CD14-positive monocyte (primary cell): Measurements from ENCODE around the gene EIF5A2. TPM values are rescaled to one million over a fixed set of nuclear protein-coding genes. Genes with fewer than 3 reads are reported as not detected.

ENCODE experiments used
- DNase-seq, 3 donors: peaks; one replicate each; pipeline ENCODE4 v3.0.0-alpha.2; 2011 to 2022
- H2AFZ ChIP-seq: 2 replicates; pipeline ENCODE4 v1.6.0; 2012; ENCODE audit warnings: mild to moderate bottlenecking, low read depth, low read length, inconsistent platforms; ENCODE audit not compliant: insufficient read depth, poor library complexity, severe bottlenecking
- H3K27ac ChIP-seq, 2 donors: 1 replicate in 1 of 2; 2 replicates in 1 of 2; pipeline ENCODE4 v1.5.1; 2012 to 2013; ENCODE audit warnings: low read length in 2 of 2, control low read depth in 1 of 2, inconsistent platforms in 1 of 2, low read depth in 1 of 2, mild to moderate bottlenecking in 1 of 2
- H3K27me3 ChIP-seq, 2 donors: one replicate each; pipeline versions ENCODE4 v1.6.0 to v1.6.1; 2011 to 2013; ENCODE audit warnings: low read length in 2 of 2; ENCODE audit not compliant: control insufficient read depth in 2 of 2, insufficient read depth in 2 of 2
- H3K36me3 ChIP-seq, 2 donors: replicated peaks in 1 of 2; 1 replicate in 1 of 2; 2 replicates in 1 of 2; pipeline versions ENCODE4 v1.5.1 to v1.6.1; 2012 to 2013; ENCODE audit warnings: low read length in 2 of 2, control low read depth in 1 of 2, inconsistent platforms in 1 of 2, mild to moderate bottlenecking in 1 of 2; ENCODE audit not compliant: insufficient read depth in 2 of 2, control insufficient read depth in 1 of 2
- H3K4me1 ChIP-seq, 2 donors: 1 replicate in 1 of 2; 2 replicates in 1 of 2; pipeline versions ENCODE4 v1.5.1 to v1.6.1; 2012 to 2013; ENCODE audit warnings: low read length in 2 of 2, control low read depth in 1 of 2, inconsistent platforms in 1 of 2, mild to moderate bottlenecking in 1 of 2, moderate library complexity in 1 of 2; ENCODE audit not compliant: insufficient read depth in 2 of 2, control insufficient read depth in 1 of 2
- H3K4me2 ChIP-seq: replicated peaks from 2 replicates; pipeline ENCODE3; 2012; ENCODE audit warnings: low read length, moderate library complexity, mild to moderate bottlenecking; ENCODE audit not compliant: poor library complexity, severe bottlenecking; ENCODE audit errors: extremely low read depth
- H3K4me3 ChIP-seq, 3 experiments: fragments of 200-600 bp in 1 of 3; sonication (generic) in 1 of 3; replicated peaks in 1 of 3; 1 replicate in 2 of 3; 2 replicates in 1 of 3; pipeline ENCODE4 v1.5.1; 2011 to 2013; ENCODE audit warnings: low read length in 3 of 3, mild to moderate bottlenecking in 3 of 3, control low read depth in 2 of 3, low read depth in 2 of 3, inconsistent platforms in 1 of 3, moderate library complexity in 1 of 3
- H3K79me2 ChIP-seq: 2 replicates; pipeline ENCODE4 v1.6.0; 2012; ENCODE audit warnings: mild to moderate bottlenecking, control low read depth, inconsistent platforms, low read length, moderate library complexity; ENCODE audit not compliant: insufficient read depth
- H3K9ac ChIP-seq: 2 replicates; pipeline ENCODE4 v1.6.0; 2017; ENCODE audit warnings: low read length, mild to moderate bottlenecking; ENCODE audit not compliant: insufficient read depth, poor library complexity, severe bottlenecking
- H3K9me3 ChIP-seq, 2 donors: replicated peaks in 1 of 2; 1 replicate in 1 of 2; 2 replicates in 1 of 2; pipeline versions ENCODE4 v1.5.1 to v1.6.1; 2012 to 2013; ENCODE audit warnings: low read length in 2 of 2, control low read depth in 1 of 2; ENCODE audit not compliant: control insufficient read depth in 1 of 2, insufficient read depth in 1 of 2
- H4K20me1 ChIP-seq: 2 replicates; pipeline ENCODE4 v1.6.0; 2012; ENCODE audit warnings: mild to moderate bottlenecking, low read length, control low read depth, moderate library complexity; ENCODE audit not compliant: insufficient read depth
- H3K27ac Mint-ChIP-seq, 7 donors: one replicate each; pipeline ENCODE4 v1.8.0; 2020; ENCODE audit warnings: mild to moderate bottlenecking in 7 of 7, mixed read lengths in 7 of 7, moderate library complexity in 6 of 7, inconsistent platforms in 2 of 7
- H3K27me3 Mint-ChIP-seq, 3 donors: one replicate each; pipeline ENCODE4 v1.8.0; 2021 to 2022; ENCODE audit warnings: low read depth in 3 of 3, mild to moderate bottlenecking in 3 of 3, mixed read lengths in 3 of 3, moderate library complexity in 3 of 3, inconsistent platforms in 1 of 3
- H3K36me3 Mint-ChIP-seq, 2 donors: one replicate each; pipeline ENCODE4 v1.8.0; 2020; ENCODE audit warnings: mixed read lengths in 2 of 2, inconsistent platforms in 1 of 2, mild to moderate bottlenecking in 1 of 2
- H3K4me1 Mint-ChIP-seq: one replicate; pipeline ENCODE4 v1.8.0; 2020; ENCODE audit warnings: mild to moderate bottlenecking, mixed read lengths
- H3K4me3 Mint-ChIP-seq, 2 donors: one replicate each; pipeline ENCODE4 v1.8.0; 2020; ENCODE audit warnings: mild to moderate bottlenecking in 2 of 2, mixed read lengths in 2 of 2, moderate library complexity in 1 of 2
- H3K9me3 Mint-ChIP-seq, 7 donors: one replicate each; pipeline ENCODE4 v1.8.0; 2020 to 2022; ENCODE audit warnings: mixed read lengths in 7 of 7, mild to moderate bottlenecking in 6 of 7, moderate library complexity in 6 of 7, inconsistent platforms in 2 of 7
- CTCF ChIP-seq: fragments of 200-600 bp; IDR thresholded peaks from one replicate; pipeline ENCODE4 v1.8.0; 2022; ENCODE audit warnings: antibody characterized with exemption, mild to moderate bottlenecking
- WGBS: methylation state at CpG from one replicate; pipeline ENCODE4 v1.1.5; 2013; ENCODE audit warnings: missing lambda C conversion rate; ENCODE audit not compliant: insufficient coverage; 5-methylcytosine and 5-hydroxymethylcytosine counted together
- intact Hi-C, 2 donors: fragments of 100-400 bp; cut with micrococcal nuclease; formaldehyde crosslinking; loops; one replicate each; pipeline versions ENCODE4 v1.15.0 to v1.15.1; 2023
- polyA plus RNA-seq, 3 donors: library from polyadenylated mRNA; depleted of rRNA in 1 of 3; unstranded in 2 of 3; stranded (reverse) in 1 of 3; fragments of 300-500 nt in 2 of 3; fragments of >200 nt in 1 of 3; fragmentation: Illumina TruSeq in 2 of 3; gene quantifications; 1 replicate in 2 of 3; 2 replicates in 1 of 3; pipeline ENCODE4 v1.2.3, GENCODE V29; 2012 to 2021

Gene EIF5A2
- polyA plus RNA-seq, 3 donors: 0.49 to 5.4 (median 1.4) TPM

GRCh38 chr3:170858599-170858998 is 49.8 kb downstream of the EIF5A2 start:
- Mint-ChIP-seq H3K9me3 (peaks cover 0 to 3% (median 2%) of the 10 kb centered on the region in 7 donors), H3K36me3 (no peaks in the 10 kb centered on the region), H3K4me1 (peaks cover 4% of the 10 kb centered on the region), H3K27ac (no peak overlapping the region), H3K4me3 (no peak overlapping the region), H3K27me3 (peaks cover 0 to 5% (median 0%) of the 10 kb centered on the region in 3 donors)
- no peak for TF ChIP-seq CTCF
- Histone ChIP-seq H3K79me2 (no peaks in the 10 kb centered on the region), H3K4me3 (no peak overlapping the region), H3K4me2 (no peak overlapping the region), H3K36me3 (no peaks in the 10 kb centered on the region), H3K9me3 (no peaks in the 10 kb centered on the region), H3K27ac (no peak overlapping the region), H2AFZ (no peak overlapping the region), H3K27me3 (no peaks in the 10 kb centered on the region), H4K20me1 (no peaks in the 10 kb centered on the region), H3K9ac (no peak overlapping the region), H3K4me1 (peaks cover 1 to 3% of the 10 kb centered on the region in 2 donors)
- intact Hi-C loops: no loop called here
- DNase-seq: no peak
- no CpG with 5 or more reads among the region's 5 CpGs for WGBS

GRCh38 chr3:170852324-170852723 is 56.1 kb downstream of the EIF5A2 start:
- H3K27me3 ChIP-seq: no peaks in the 10 kb centered on the region
- no peak overlapping the region for H3K9ac ChIP-seq
- H3K36me3 Mint-ChIP-seq: no peaks in the 10 kb centered on the region
- H3K9me3 ChIP-seq: no peaks in the 10 kb centered on the region
- no peaks in the 10 kb centered on the region for H3K4me1 ChIP-seq
- no peak overlapping the region for H2AFZ ChIP-seq
- intact Hi-C loops: no loop called here
- no peak overlapping the region for H3K27ac Mint-ChIP-seq
- H3K27me3 Mint-ChIP-seq: peaks cover 0 to 8% (median 0%) of the 10 kb centered on the region in 3 donors
- no peak for DNase-seq
- WGBS: 100% methylated on average over 1 of the region's 4 CpGs
- no peaks in the 10 kb centered on the region for H3K79me2 ChIP-seq
- H3K36me3 ChIP-seq: no peaks in the 10 kb centered on the region
- H4K20me1 ChIP-seq: no peaks in the 10 kb centered on the region
- H3K4me3 ChIP-seq: no peak overlapping the region
- H3K4me1 Mint-ChIP-seq: no peaks in the 10 kb centered on the region
- TF ChIP-seq CTCF: no peak
- no peak overlapping the region for H3K4me2 ChIP-seq
- H3K4me3 Mint-ChIP-seq: no peak overlapping the region
- H3K9me3 Mint-ChIP-seq: peaks cover 0 to 3% (median 1%) of the 10 kb centered on the region in 7 donors
- no peak overlapping the region for H3K27ac ChIP-seq
